ENCODE results near the gene MCRS1. TPM values are rescaled to one million over a fixed set of nuclear protein-coding genes. Genes with fewer than 3 reads are reported as not detected.

Gene MCRS1
- total RNA-seq, 1 experiment from 2014 or later = 88.6 TPM

GRCh38 chr12:49598527-49598926, 30.6 kb upstream of the MCRS1 start:
- H3K4me3 ChIP-seq (ENCODE audit: low read depth in 2 of 2, low read length in 2 of 2) = no peak overlapping the region
- no peak for DNase-seq (ENCODE audit: low read depth, low spot score)
- in situ Hi-C loops (cut with HindIII; ENCODE audit: low pct_unique_long_range_greater_than_20kb, low sequenced_read_pairs) (no loop called here), intact Hi-C loops (cut with micrococcal nuclease; ENCODE audit: unreplicated experiment) (no loop called here)
- no TSS peak for BruUV-seq (replicated peaks)
- POLR2A ChIA-PET = no interaction called here
- ATAC-seq = no peak
- H3K27ac ChIP-seq (ENCODE audit: low read length) = no peak overlapping the region
- no peaks in the 10 kb centered on the region for H3K4me1 ChIP-seq (ENCODE audit: control insufficient read depth, insufficient read depth, low read length)
- TF ChIP-seq CTCF (IDR thresholded peaks at IDR 0.05) (no peak), SIN3A (IDR thresholded peaks at IDR 0.05; ENCODE audit: borderline replicate concordance, insufficient read depth, low read depth, low read length) (no peak), TCF7L2 (IDR thresholded peaks at IDR 0.05; ENCODE audit: low read depth, low read length) (no peak), REST (IDR thresholded peaks at IDR 0.05; ENCODE audit: insufficient read depth in 1 of 2, low read depth in 2 of 2, low read length in 1 of 2) (no peak)
- no peaks in the 10 kb centered on the region for H3K27me3 ChIP-seq (ENCODE audit: control insufficient read depth, insufficient read depth, low read length)
- CTCF ChIA-PET = no interaction called here
- H3K9me3 ChIP-seq (ENCODE audit: control insufficient read depth, insufficient read depth, low read depth, low read length) = no peaks in the 10 kb centered on the region
- H3K36me3 ChIP-seq (ENCODE audit: control insufficient read depth, insufficient read depth, low read length) = no peaks in the 10 kb centered on the region

- CTCF ChIA-PET = no interaction called here
- DNase-seq (ENCODE audit: low read depth, low spot score) = no peak
- POLR2A ChIA-PET = no interaction called here
- no peaks in the 10 kb centered on the region for H3K9me3 ChIP-seq (ENCODE audit: control insufficient read depth, insufficient read depth, low read depth, low read length)
- H3K4me3 ChIP-seq (ENCODE audit: low read depth in 2 of 2, low read length in 2 of 2) = no peak overlapping the region
- H3K27ac ChIP-seq (ENCODE audit: low read length) = no peak overlapping the region
- H3K4me1 ChIP-seq (ENCODE audit: control insufficient read depth, insufficient read depth, low read length) = no peaks in the 10 kb centered on the region
- intact Hi-C loops (cut with micrococcal nuclease; ENCODE audit: unreplicated experiment) = no loop called here
- in situ Hi-C loops (cut with HindIII; ENCODE audit: low pct_unique_long_range_greater_than_20kb, low sequenced_read_pairs) = no loop called here
- H3K27me3 ChIP-seq (ENCODE audit: control insufficient read depth, insufficient read depth, low read length) = no peaks in the 10 kb centered on the region
- no TSS peak for BruUV-seq (replicated peaks)
- no peaks in the 10 kb centered on the region for H3K36me3 ChIP-seq (ENCODE audit: control insufficient read depth, insufficient read depth, low read length)
- TF ChIP-seq POLR2AphosphoS5 (IDR thresholded peaks at IDR 0.05; ENCODE audit: low read depth, low read length) (no peak), TCF7L2 (IDR thresholded peaks at IDR 0.05; ENCODE audit: low read depth, low read length) (no peak), REST (IDR thresholded peaks at IDR 0.05; ENCODE audit: insufficient read depth in 1 of 2, low read depth in 2 of 2, low read length in 1 of 2) (no peak), CTCF (IDR thresholded peaks at IDR 0.05) (no peak)
- ATAC-seq = no peak
Measured at GRCh38 chr12:49588721-49589516, 21.0 kb upstream of the MCRS1 start.
